PC-9 (cell line): ENCODE measurements around the gene SUFU. TPM values are rescaled to one million over a fixed set of nuclear protein-coding genes. Genes with fewer than 3 reads are reported as not detected.

Experiments
- BruUV-seq: library from RNA; stranded (reverse); fragments of 400-500 nt; replicated peaks from 2 replicates; lab custom pipeline; 2021; lab: Mats Ljungman, UMichigan
- CTCF ChIA-PET: fragments of 300-600 bp; sonication (Branson Sonifier 250); formaldehyde crosslinking; loops from one replicate; lab custom pipeline; 2022; ENCODE audit warnings: antibody characterized with exemption; lab: Charles Lee
- POLR2A ChIA-PET: fragments of 300-600 bp; sonication (Branson Sonifier 250); formaldehyde crosslinking; loops from one replicate; lab custom pipeline; 2022; ENCODE audit warnings: antibody characterized with exemption; ENCODE audit not compliant: unreplicated experiment; lab: Charles Lee
- DNase-seq, 2 experiments: peaks; one replicate each; pipeline versions ENCODE4 v3.0.0 to v3.0.0-alpha.2; 2015 to 2022; ENCODE audit warnings: mixed read lengths in 1 of 2
- H2AFZ ChIP-seq: fragments of 200-600 bp; sonication (generic); 2 replicates; pipeline ENCODE4 v1.8.1; 2017; ENCODE audit warnings: antibody characterized with exemption
- H3F3A ChIP-seq: fragments of 200-600 bp; sonication (generic); 2 replicates; pipeline ENCODE4 v1.8.1; 2017; ENCODE audit warnings: antibody characterized with exemption, mild to moderate bottlenecking, low read depth; ENCODE audit not compliant: insufficient read depth
- H3K27ac ChIP-seq: fragments of 200-600 bp; sonication (generic); 2 replicates; pipeline ENCODE4 v1.6.1; 2016; ENCODE audit warnings: mixed run types
- H3K27me3 ChIP-seq: fragments of 200-600 bp; sonication (generic); 2 replicates; pipeline ENCODE4 v1.6.1; 2016; ENCODE audit warnings: low read depth, mixed run types; ENCODE audit not compliant: insufficient read depth
- H3K36me3 ChIP-seq: fragments of 200-600 bp; sonication (generic); 2 replicates; pipeline ENCODE4 v1.6.1; 2016; ENCODE audit warnings: low read depth, mixed run types
- H3K4me1 ChIP-seq: fragments of 200-600 bp; sonication (generic); replicated peaks from 2 replicates; pipeline ENCODE4 v1.6.1; 2016; ENCODE audit warnings: mixed run types; ENCODE audit not compliant: insufficient read depth
- H3K4me2 ChIP-seq: fragments of 200-600 bp; sonication (generic); 2 replicates; pipeline ENCODE4 v1.6.1; 2017; ENCODE audit warnings: mixed run types
- H3K4me3 ChIP-seq: fragments of 200-600 bp; sonication (generic); 2 replicates; pipeline ENCODE4 v1.6.1; 2016; ENCODE audit warnings: mixed run types
- H3K79me2 ChIP-seq: fragments of 200-600 bp; sonication (generic); 2 replicates; pipeline ENCODE4 v1.6.1; 2017; ENCODE audit warnings: low read depth, mixed run types
- H3K9me2 ChIP-seq: fragments of 200-600 bp; sonication (generic); 2 replicates; pipeline ENCODE4 v1.8.1; 2017; ENCODE audit warnings: mild to moderate bottlenecking; ENCODE audit not compliant: insufficient read depth
- H3K9me3 ChIP-seq: fragments of 200-600 bp; sonication (generic); 2 replicates; pipeline ENCODE4 v1.8.1; 2016; ENCODE audit warnings: low read depth; ENCODE audit not compliant: insufficient read depth
- H4K20me1 ChIP-seq: fragments of 200-600 bp; sonication (generic); 2 replicates; pipeline ENCODE4 v1.8.1; 2017; ENCODE audit not compliant: insufficient read depth
- CTCF ChIP-seq: fragments of 200-600 bp; sonication (generic); conservative IDR thresholded peaks from 2 replicates; pipeline ENCODE4 v1.6.1; 2017; ENCODE audit warnings: mixed run types, antibody characterized with exemption, mild to moderate bottlenecking, moderate library complexity
- EZH2 ChIP-seq: fragments of 200-600 bp; sonication (generic); IDR thresholded peaks from 2 replicates; pipeline ENCODE4 v1.8.0; 2017; ENCODE audit warnings: antibody characterized with exemption, low read depth
- intact Hi-C: fragments of 100-400 bp; cut with micrococcal nuclease; formaldehyde crosslinking; loops from one replicate; pipeline ENCODE4 v1.10.0; 2022; ENCODE audit not compliant: unreplicated experiment
- total RNA-seq: library from RNA; stranded (reverse); gene quantifications from 2 replicates; pipeline ENCODE4 v1.2.3, GENCODE V29; 2021

The SUFU gene
- total RNA-seq, 1 experiment from 2014 or later, result 20.2 TPM

- H3K4me2 ChIP-seq, result no peak overlapping the region
- H3F3A ChIP-seq, result no peaks in the 10 kb centered on the region
- no TSS peak for BruUV-seq
- CTCF ChIA-PET, result no interaction called here
- TF ChIP-seq EZH2 (no peak), CTCF (no peak)
- DNase-seq, result no peak
- no peaks in the 10 kb centered on the region for H3K79me2 ChIP-seq
- no peaks in the 10 kb centered on the region for H3K9me3 ChIP-seq
- H4K20me1 ChIP-seq, result no peaks in the 10 kb centered on the region
- intact Hi-C loops, result no loop called here
- no peaks in the 10 kb centered on the region for H3K27me3 ChIP-seq
- no peaks in the 10 kb centered on the region for H3K36me3 ChIP-seq
- H3K4me3 ChIP-seq, result no peak overlapping the region
- POLR2A ChIA-PET, result no interaction called here
- H3K27ac ChIP-seq, result no peak overlapping the region
- H2AFZ ChIP-seq, result no peak overlapping the region
- H3K4me1 ChIP-seq, result no peaks in the 10 kb centered on the region
- H3K9me2 ChIP-seq, result no peaks in the 10 kb centered on the region
Measured at GRCh38 chr10:102480396-102480795, 23.4 kb upstream of the SUFU start.

- ChIA-PET CTCF (no interaction called here), POLR2A (no interaction called here)
- H3K4me2 ChIP-seq, result no peak overlapping the region
- H3K4me3 ChIP-seq, result no peak overlapping the region
- TF ChIP-seq CTCF, result no peak
- no peak for TF ChIP-seq EZH2
- H3K27me3 ChIP-seq, result no peaks in the 10 kb centered on the region
- no peak overlapping the region for H3K27ac ChIP-seq
- no peaks in the 10 kb centered on the region for H3F3A ChIP-seq
- intact Hi-C loops, result no loop called here
- H3K79me2 ChIP-seq, result no peaks in the 10 kb centered on the region
- no peaks in the 10 kb centered on the region for H3K9me3 ChIP-seq
- no peaks in the 10 kb centered on the region for H4K20me1 ChIP-seq
- no peaks in the 10 kb centered on the region for H3K4me1 ChIP-seq
- no peak for DNase-seq
- no peak overlapping the region for H2AFZ ChIP-seq
- BruUV-seq, result no TSS peak
- H3K36me3 ChIP-seq, result no peaks in the 10 kb centered on the region
- H3K9me2 ChIP-seq, result no peaks in the 10 kb centered on the region
Measured at GRCh38 chr10:102484021-102484420, 19.8 kb upstream of the SUFU start.

GRCh38 chr10:102485093-102485784, 18.5 kb upstream of the SUFU start:
- DNase-seq, result no peak
- CTCF ChIA-PET, result no interaction called here
- H3K4me1 ChIP-seq, result no peaks in the 10 kb centered on the region
- H3K9me3 ChIP-seq, result no peaks in the 10 kb centered on the region
- no peaks in the 10 kb centered on the region for H3F3A ChIP-seq
- no TSS peak for BruUV-seq
- H3K36me3 ChIP-seq, result no peaks in the 10 kb centered on the region
- H3K9me2 ChIP-seq, result no peaks in the 10 kb centered on the region
- H3K79me2 ChIP-seq, result no peaks in the 10 kb centered on the region
- TF ChIP-seq CTCF (no peak), EZH2 (no peak)
- no peaks in the 10 kb centered on the region for H4K20me1 ChIP-seq
- intact Hi-C loops, result no loop called here
- no peaks in the 10 kb centered on the region for H3K27me3 ChIP-seq
- H3K4me2 ChIP-seq, result no peak overlapping the region
- H3K27ac ChIP-seq, result no peak overlapping the region
- no peak overlapping the region for H3K4me3 ChIP-seq
- POLR2A ChIA-PET, result no interaction called here
- no peak overlapping the region for H2AFZ ChIP-seq
